HG02943 (cell line): ENCODE data around the gene DCAF17.
"Not testable (repeated sequence)": the region's sequence is repeated elsewhere in the genome, so short reads cannot be mapped to it uniquely, and the experiment has no call there.

Experiments
- ATAC-seq: cut with Tn5 transposase; IDR thresholded peaks from one replicate; pipeline ENCODE4 v1.9.1; 2021; ENCODE audit warnings: mild to moderate bottlenecking, low read depth, moderate library complexity; ENCODE audit not compliant: unreplicated experiment

Gene DCAF17

DNA sequence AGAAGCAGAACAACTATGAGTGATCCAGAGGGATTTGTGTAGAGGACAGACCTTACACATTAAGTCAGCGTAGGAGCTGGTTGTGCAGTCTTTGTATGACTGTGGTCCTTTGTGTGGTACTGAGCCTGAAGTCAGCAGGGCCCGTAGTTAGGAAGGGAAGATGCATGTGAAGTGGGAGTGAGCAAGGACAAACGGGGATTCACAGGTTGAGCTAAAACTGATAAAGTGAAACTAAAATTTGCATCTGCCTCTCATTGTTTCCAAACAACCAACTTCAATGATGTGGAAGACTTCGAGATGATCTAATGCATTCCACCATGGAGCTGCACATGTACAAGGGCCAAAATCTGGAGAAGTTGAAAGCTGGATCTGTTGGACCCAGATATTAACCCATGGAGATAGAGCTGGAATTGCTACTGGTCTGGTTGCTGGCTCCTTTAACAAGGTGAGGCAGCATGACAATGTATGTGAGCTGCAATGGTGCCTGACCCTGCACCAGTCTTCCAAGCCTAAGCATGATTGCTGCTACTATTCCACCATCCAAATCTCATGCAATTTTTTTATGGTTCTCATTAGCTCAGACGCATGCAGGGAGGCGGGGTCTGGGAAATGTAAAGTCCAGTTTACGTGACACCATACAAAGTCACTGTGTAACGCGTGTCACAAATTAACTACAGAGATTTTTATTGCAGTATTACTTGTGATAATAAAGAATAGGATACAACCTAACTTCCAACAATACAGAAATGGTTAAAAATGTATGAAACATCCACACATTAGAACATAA lies 76.1 kb downstream of the DCAF17 start:
- no peak for ATAC-seq

- no peak for ATAC-seq
These were observed 78.0 kb downstream of the DCAF17 start for GRCh38 chr2:171512014-171512413.

- ATAC-seq: no peak
These were observed 78.7 kb downstream of the DCAF17 start for GRCh38 chr2:171512683-171513195.

GRCh38 chr2:171513719-171514160 lies 79.7 kb downstream of the DCAF17 start:
- ATAC-seq: no peak

DNA sequence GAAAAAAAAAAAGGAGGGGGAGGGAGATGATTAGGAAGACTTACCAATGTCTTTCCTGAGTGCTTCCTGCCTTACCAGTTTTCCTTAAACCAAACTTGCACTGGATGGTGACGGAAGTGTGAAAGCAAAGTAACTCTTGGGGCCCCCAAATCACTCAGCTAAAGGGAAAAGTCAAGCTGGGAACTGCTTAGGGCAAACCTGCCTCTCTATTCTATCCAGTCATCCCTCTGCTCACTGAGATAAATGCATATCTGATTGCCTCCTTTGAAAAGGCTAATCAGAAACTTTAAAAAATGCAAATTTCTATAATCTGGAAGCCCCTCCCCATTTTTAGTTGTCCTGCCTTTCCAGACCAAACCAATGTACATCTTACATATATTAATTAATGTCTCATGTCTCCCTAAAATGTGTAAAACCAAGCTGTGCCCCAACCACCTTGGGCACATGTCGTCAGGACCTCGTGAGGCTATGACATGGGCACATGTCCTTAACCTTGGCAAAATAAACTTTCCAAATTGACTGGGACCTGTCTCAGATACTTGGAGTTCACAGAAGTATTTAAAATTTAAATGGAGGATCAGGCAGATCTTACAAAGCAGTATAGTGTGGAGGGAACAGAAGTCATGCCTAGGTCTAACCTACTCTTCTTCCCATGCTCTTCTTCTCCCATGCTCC lies 81.0 kb downstream of the DCAF17 start:
- no peak for ATAC-seq

- ATAC-seq: no peak
These were observed 81.8 kb downstream of the DCAF17 start for GRCh38 chr2:171515672-171516298.

- no peak for ATAC-seq
These were observed 82.8 kb downstream of the DCAF17 start for GRCh38 chr2:171516793-171517192.

- ATAC-seq: no peak
These were observed 86.4 kb downstream of the DCAF17 start for GRCh38 chr2:171520471-171520870.

DNA sequence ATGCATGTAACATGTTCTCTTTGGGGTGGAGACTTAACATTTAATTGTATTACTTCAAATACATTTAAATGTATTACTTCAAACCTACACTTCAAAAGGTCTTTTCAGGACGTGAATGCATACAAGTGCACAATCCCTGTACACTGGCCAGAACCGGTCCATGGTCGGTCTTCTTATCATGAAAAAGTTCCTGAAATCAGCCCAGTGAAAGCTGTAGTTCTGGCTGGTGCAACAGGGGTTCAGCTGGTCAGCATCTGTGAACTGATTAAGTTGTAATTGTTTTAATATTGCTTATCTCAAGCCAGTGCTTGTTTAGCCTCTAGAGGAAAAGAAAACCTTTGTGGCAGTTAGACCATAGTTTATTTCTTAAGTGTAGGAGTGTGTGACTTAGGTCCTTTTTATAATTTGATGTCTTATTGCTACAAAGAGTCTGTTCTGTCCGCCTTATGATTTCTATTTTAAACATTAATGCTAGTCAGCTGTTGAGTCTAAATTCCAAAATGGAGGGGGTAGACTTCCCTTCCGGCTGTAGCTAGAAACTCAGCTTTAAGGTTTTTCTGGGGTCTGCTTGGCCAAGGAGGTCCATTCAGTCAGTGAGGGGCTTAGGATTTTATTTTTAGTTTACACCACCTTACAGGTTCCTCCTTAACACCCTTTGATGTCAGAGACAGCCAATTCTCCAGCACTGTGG lies 87.5 kb downstream of the DCAF17 start:
- no peak for ATAC-seq

- no peak for ATAC-seq
These were observed 88.2 kb downstream of the DCAF17 start, which contains the start of gene CYBRD1 for GRCh38 chr2:171522052-171522787. TSS of gene CYBRD1 (plus strand) at chr2:171522474. CDS start at chr2:171522546, 72 bp downstream.

DNA sequence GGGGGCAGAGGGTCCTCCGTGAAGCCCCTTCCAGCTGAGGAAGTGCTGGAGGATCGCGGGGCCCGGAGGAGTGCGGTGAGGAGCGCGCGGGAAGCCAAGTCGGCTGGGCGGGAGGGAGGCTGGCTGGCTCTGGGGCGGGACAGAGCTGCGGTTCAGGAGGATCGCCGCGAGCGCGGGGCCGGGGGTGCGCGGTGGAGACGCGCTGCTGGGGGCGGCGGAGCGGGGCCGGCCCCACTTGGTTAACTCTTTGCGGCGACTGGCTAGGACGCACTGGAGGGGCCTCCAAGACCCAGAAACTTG lies 88.7 kb downstream of the DCAF17 start:
- no peak for ATAC-seq

GRCh38 chr2:171523088-171524017 lies 89.3 kb downstream of the DCAF17 start:
- ATAC-seq: no peak

- no peak for ATAC-seq
These were observed 90.0 kb downstream of the DCAF17 start for GRCh38 chr2:171524018-171524401.

DNA sequence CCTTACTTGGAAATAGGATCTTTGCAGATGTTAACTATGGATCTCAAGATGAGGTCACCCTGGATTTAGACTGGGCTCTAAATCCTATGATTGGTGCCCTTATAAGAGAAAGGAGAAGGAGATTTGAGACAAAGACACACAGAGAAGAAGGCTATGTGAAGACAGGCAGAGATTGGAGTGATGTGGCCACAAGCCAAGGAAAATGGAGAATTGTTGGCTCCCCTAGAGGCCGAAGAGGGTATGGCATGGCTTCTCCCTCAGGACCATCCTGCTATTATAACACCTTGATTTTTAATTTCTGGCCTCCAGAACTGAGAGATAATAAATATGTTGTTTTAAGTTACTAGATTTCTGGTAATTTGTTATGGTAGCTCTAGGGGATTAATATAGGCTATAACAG lies 95.9 kb downstream of the DCAF17 start:
- no peak for ATAC-seq

- ATAC-seq: no peak
These were observed 96.4 kb downstream of the DCAF17 start for GRCh38 chr2:171530378-171530777.

DNA sequence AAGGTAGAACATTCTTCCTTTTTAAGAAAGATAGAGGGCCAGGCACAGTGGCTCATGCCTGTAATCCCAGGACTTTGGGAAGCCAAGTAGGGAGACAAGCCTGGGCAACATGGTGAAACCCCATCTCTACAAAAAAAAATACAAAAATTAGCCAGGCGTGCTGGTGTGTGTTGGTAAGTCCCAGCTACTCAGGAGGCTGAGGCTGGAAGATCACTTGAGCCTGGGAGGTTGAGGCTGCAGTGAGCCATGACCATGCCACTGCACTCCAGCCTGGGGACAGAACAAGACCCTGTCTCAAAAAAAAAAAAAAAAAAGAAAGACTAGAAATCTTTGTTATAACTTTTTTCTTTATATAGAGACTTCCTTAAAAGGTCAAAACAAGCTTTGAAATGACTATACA lies 96.8 kb downstream of the DCAF17 start:
- not testable (repeated sequence) for ATAC-seq

- ATAC-seq: no peak
These were observed 97.3 kb downstream of the DCAF17 start for GRCh38 chr2:171531291-171531690.

DNA sequence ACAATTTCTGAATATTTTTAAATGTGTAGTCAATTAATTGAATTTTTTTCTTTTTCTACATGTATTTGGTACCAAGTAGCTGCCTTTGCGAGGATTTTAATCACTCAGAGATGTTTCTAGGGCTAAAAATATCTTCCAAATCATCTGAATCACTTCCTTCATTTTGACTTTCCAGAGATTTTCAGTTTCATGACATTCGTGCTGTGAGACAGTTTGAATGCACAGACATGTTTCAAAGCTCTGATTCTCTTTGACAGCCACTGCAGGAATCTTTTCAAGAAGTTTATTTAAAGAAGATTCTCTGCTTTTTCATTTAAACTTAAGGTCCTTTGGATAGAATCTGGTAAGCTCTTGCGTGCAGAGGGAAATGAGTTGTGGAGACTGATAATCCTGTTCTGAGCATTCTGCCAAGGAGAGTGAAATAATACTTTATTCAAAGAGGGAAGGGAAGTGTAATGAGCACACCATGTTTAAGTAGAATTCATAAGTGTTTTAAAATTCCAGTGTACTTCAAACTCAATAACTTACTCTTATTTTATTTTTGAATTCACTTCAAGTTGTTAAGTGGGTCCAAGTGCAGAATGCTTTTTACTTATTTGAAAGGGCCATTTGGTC lies 97.9 kb downstream of the DCAF17 start:
- no peak for ATAC-seq

GRCh38 chr2:171533331-171533730 lies 99.3 kb downstream of the DCAF17 start:
- no peak for ATAC-seq
